WTC11 (cell line): Measurements from ENCODE around the gene PHC1. TPM values are rescaled to one million over a fixed set of nuclear protein-coding genes. Genes with fewer than 3 reads are reported as not detected.

ENCODE experiments used
- ATAC-seq: fragments of 200-7000 bp; cut with Tn5 transposase; 2 replicates; pipeline ENCODE4 v1.10.0; 2021; ENCODE audit warnings: mild to moderate bottlenecking, moderate library complexity
- CTCF ChIA-PET: fragments of 300-600 bp; sonication (Branson Sonifier 250); formaldehyde crosslinking; loops from one replicate; lab custom pipeline; 2021; ENCODE audit warnings: antibody characterized with exemption; lab: Charles Lee
- POLR2A ChIA-PET: fragments of 350-600 bp; sonication (Branson Sonifier 250); formaldehyde crosslinking; loops from one replicate; lab custom pipeline; 2021; ENCODE audit warnings: antibody characterized with exemption; lab: Charles Lee
- DNase-seq: peaks from one replicate; pipeline ENCODE4 v3.0.0; 2021; ENCODE audit warnings: low spot score
- H3K27ac Mint-ChIP-seq: 2 replicates; pipeline ENCODE4 v1.8.0; 2021; ENCODE audit warnings: mixed read lengths
- H3K27me3 Mint-ChIP-seq: 2 replicates; pipeline ENCODE4 v1.8.0; 2021; ENCODE audit warnings: low read depth, mild to moderate bottlenecking, moderate library complexity, mixed read lengths
- H3K36me3 Mint-ChIP-seq: 2 replicates; pipeline ENCODE4 v1.8.0; 2021; ENCODE audit warnings: mixed read lengths
- H3K4me1 Mint-ChIP-seq: 2 replicates; pipeline ENCODE4 v1.8.0; 2022; ENCODE audit warnings: mixed read lengths
- H3K4me3 Mint-ChIP-seq: 2 replicates; pipeline ENCODE4 v1.8.0; 2021; ENCODE audit warnings: mild to moderate bottlenecking, moderate library complexity, mixed read lengths
- H3K9me3 Mint-ChIP-seq: 2 replicates; pipeline ENCODE4 v1.8.0; 2021; ENCODE audit warnings: mixed read lengths
- GABPB1 ChIP-seq: sonication (generic); formaldehyde crosslinking; IDR thresholded peaks from 2 replicates; pipeline ENCODE4 v1.8.1; 2023; ENCODE audit warnings: mild to moderate bottlenecking, missing genetic modification reagents
- KAT7 ChIP-seq: sonication (generic); formaldehyde crosslinking; IDR thresholded peaks from 2 replicates; pipeline ENCODE4 v1.8.1; 2023; ENCODE audit warnings: missing genetic modification reagents, mild to moderate bottlenecking, borderline replicate concordance
- NFYB ChIP-seq: sonication (generic); formaldehyde crosslinking; conservative IDR thresholded peaks from 2 replicates; pipeline ENCODE4 v1.8.0; 2022; ENCODE audit warnings: low read depth, missing genetic modification reagents
- RELA ChIP-seq: sonication (generic); formaldehyde crosslinking; IDR thresholded peaks from 2 replicates; pipeline ENCODE4 v1.8.1; 2022; ENCODE audit warnings: missing genetic modification reagents, mild to moderate bottlenecking, borderline replicate concordance
- SMAD3 ChIP-seq: sonication (generic); formaldehyde crosslinking; IDR thresholded peaks from 2 replicates; pipeline ENCODE4 v1.8.0; 2022; ENCODE audit warnings: missing genetic modification reagents, mild to moderate bottlenecking, borderline replicate concordance
- TCF7 ChIP-seq: sonication (generic); formaldehyde crosslinking; IDR thresholded peaks from 2 replicates; pipeline ENCODE4 v1.8.0; 2022; ENCODE audit warnings: mild to moderate bottlenecking, low read depth, missing genetic modification reagents, moderate library complexity
- TEAD1 ChIP-seq: sonication (generic); formaldehyde crosslinking; IDR thresholded peaks from 2 replicates; pipeline ENCODE4 v1.8.0; 2022; ENCODE audit warnings: mild to moderate bottlenecking, missing genetic modification reagents
- ZNF219 ChIP-seq: sonication (generic); formaldehyde crosslinking; IDR thresholded peaks from 2 replicates; pipeline ENCODE4 v1.8.0; 2023; ENCODE audit warnings: missing genetic modification reagents, mild to moderate bottlenecking, borderline replicate concordance
- total RNA-seq: library from RNA; stranded (reverse); gene quantifications from 3 replicates; pipeline ENCODE4 v1.2.3, GENCODE V29; 2021
- TF ChIP-seq, protein P1 (sequence below): sonication (generic); formaldehyde crosslinking; IDR thresholded peaks from 2 replicates; pipeline ENCODE4 v1.8.0; 2022; ENCODE audit warnings: mild to moderate bottlenecking, missing genetic modification reagents
- TF ChIP-seq, protein P2 (sequence below): sonication (generic); formaldehyde crosslinking; IDR thresholded peaks from 2 replicates; pipeline ENCODE4 v1.8.0; 2022; ENCODE audit warnings: mild to moderate bottlenecking, missing genetic modification reagents
- TF ChIP-seq, protein P3 (sequence below): sonication (generic); formaldehyde crosslinking; conservative IDR thresholded peaks from 2 replicates; pipeline ENCODE4 v1.8.1; 2022; ENCODE audit warnings: mild to moderate bottlenecking, missing genetic modification reagents
- TF ChIP-seq, protein P4 (sequence below): fragments of 200-600 bp; IDR thresholded peaks from 2 replicates; pipeline ENCODE4 v1.8.0; 2022; ENCODE audit warnings: antibody characterized with exemption
- TF ChIP-seq, protein P5 (sequence below): sonication (generic); formaldehyde crosslinking; IDR thresholded peaks from 2 replicates; pipeline ENCODE4 v1.8.1; 2022; ENCODE audit warnings: low read depth, missing genetic modification reagents, borderline replicate concordance
- TF ChIP-seq, protein P6 (sequence below): sonication (generic); formaldehyde crosslinking; IDR thresholded peaks from 2 replicates; pipeline ENCODE4 v1.8.1; 2022; ENCODE audit warnings: mild to moderate bottlenecking, moderate library complexity, missing genetic modification reagents
- TF ChIP-seq, protein P7 (sequence below): sonication (generic); formaldehyde crosslinking; IDR thresholded peaks from 2 replicates; pipeline ENCODE4 v1.8.0; 2022; ENCODE audit warnings: missing genetic modification reagents
- TF ChIP-seq, protein P8 (sequence below): sonication (generic); formaldehyde crosslinking; IDR thresholded peaks from 2 replicates; pipeline ENCODE4 v1.8.0; 2023; ENCODE audit warnings: missing genetic modification reagents

The PHC1 gene
- total RNA-seq, 1 experiment from 2014 or later, result 733 TPM

DNA sequence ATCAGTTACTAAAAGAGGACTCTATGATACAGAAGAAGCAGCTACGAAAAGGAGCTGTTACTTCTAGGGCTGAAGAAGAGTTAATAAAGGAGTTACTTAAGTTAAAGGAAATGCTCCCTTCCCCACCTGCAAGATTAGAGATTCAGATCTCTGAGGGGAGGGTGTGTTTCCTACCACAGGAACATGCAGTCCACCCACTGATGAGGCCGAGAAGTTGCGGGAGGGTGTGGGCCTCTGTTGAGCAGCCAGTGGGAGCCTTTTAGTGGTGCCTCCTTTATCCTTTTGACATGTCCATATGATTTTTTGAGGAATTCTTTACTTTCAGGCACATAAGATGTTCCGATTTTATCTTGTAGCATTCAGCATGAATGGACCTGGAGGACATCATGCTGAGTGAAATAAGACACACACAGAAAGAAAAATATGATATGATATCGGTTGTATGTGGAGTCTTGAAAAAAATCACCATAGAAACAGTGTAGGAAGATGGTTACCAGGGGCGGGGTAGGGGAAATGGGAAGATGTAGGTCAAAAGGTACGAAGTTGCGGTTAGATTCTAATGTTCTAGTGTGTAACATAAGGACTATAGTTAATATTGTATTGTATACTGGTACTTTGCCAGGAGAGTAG is 39.6 kb downstream of the PHC1 start:
- peaks cover 7% of the 10 kb centered on the region for H3K4me1 Mint-ChIP-seq
- ChIA-PET POLR2A (no interaction called here), CTCF (no interaction called here)
- no peak overlapping the region for H3K27ac Mint-ChIP-seq
- H3K9me3 Mint-ChIP-seq, result peaks cover 27% of the 10 kb centered on the region
- TF ChIP-seq TEAD1 (CRISPR knock-in tag), result no peak
- no peak for TF ChIP-seq NFYB (CRISPR knock-in tag)
- TF ChIP-seq TCF7 (CRISPR knock-in tag), result no peak
- TF ChIP-seq ZNF219 (CRISPR knock-in tag), result no peak
- TF ChIP-seq, protein P1, sequence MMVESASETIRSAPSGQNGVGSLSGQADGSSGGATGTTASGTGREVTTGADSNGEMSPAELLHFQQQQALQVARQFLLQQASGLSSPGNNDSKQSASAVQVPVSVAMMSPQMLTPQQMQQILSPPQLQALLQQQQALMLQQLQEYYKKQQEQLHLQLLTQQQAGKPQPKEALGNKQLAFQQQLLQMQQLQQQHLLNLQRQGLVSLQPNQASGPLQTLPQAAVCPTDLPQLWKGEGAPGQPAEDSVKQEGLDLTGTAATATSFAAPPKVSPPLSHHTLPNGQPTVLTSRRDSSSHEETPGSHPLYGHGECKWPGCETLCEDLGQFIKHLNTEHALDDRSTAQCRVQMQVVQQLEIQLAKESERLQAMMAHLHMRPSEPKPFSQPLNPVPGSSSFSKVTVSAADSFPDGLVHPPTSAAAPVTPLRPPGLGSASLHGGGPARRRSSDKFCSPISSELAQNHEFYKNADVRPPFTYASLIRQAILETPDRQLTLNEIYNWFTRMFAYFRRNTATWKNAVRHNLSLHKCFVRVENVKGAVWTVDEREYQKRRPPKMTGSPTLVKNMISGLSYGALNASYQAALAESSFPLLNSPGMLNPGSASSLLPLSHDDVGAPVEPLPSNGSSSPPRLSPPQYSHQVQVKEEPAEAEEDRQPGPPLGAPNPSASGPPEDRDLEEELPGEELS (CRISPR knock-in tag), result no peak
- TF ChIP-seq, protein P2, sequence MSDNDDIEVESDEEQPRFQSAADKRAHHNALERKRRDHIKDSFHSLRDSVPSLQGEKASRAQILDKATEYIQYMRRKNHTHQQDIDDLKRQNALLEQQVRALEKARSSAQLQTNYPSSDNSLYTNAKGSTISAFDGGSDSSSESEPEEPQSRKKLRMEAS, result no peak
- TF ChIP-seq, protein P3, sequence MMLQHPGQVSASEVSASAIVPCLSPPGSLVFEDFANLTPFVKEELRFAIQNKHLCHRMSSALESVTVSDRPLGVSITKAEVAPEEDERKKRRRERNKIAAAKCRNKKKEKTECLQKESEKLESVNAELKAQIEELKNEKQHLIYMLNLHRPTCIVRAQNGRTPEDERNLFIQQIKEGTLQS, result no peak
- TF ChIP-seq, protein P4, sequence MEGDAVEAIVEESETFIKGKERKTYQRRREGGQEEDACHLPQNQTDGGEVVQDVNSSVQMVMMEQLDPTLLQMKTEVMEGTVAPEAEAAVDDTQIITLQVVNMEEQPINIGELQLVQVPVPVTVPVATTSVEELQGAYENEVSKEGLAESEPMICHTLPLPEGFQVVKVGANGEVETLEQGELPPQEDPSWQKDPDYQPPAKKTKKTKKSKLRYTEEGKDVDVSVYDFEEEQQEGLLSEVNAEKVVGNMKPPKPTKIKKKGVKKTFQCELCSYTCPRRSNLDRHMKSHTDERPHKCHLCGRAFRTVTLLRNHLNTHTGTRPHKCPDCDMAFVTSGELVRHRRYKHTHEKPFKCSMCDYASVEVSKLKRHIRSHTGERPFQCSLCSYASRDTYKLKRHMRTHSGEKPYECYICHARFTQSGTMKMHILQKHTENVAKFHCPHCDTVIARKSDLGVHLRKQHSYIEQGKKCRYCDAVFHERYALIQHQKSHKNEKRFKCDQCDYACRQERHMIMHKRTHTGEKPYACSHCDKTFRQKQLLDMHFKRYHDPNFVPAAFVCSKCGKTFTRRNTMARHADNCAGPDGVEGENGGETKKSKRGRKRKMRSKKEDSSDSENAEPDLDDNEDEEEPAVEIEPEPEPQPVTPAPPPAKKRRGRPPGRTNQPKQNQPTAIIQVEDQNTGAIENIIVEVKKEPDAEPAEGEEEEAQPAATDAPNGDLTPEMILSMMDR, result no peak
- TF ChIP-seq GABPB1 (CRISPR knock-in tag), result no peak
- TF ChIP-seq SMAD3 (CRISPR knock-in tag), result no peak
- no peak for TF ChIP-seq RELA
- no peak for TF ChIP-seq KAT7 (CRISPR knock-in tag)
- DNase-seq (no peak), ATAC-seq (no peak)
- no peaks in the 10 kb centered on the region for H3K27me3 Mint-ChIP-seq
- H3K36me3 Mint-ChIP-seq, result peaks cover 54% of the 10 kb centered on the region
- H3K4me3 Mint-ChIP-seq, result no peak overlapping the region

DNA sequence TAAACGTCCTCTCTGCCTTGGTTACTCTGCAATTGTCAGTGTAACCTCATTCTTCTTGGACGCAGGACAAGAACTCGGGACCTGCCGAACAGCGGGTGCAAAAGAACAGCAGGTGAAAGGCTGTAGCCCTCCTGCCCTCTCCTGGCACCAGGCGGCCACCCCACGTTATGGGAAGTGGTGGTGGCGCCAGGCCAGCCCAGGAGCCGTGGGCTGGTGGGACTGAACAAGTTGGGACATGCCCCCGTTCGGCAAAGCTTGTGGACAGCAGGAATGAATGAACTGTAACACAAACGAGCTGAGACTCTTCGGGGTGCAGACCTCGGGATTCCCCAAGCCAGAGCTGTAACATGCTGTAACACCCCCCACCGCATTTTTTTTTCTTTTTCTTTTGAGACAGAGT is 41.8 kb downstream of the PHC1 start:
- Mint-ChIP-seq H3K4me3 (no peak overlapping the region), H3K27ac (no peak overlapping the region), H3K4me1 (peaks cover 10% of the 10 kb centered on the region), H3K27me3 (no peaks in the 10 kb centered on the region), H3K36me3 (peaks cover 54% of the 10 kb centered on the region), H3K9me3 (peaks cover 27% of the 10 kb centered on the region)
- ATAC-seq (no peak), DNase-seq (no peak)
- ChIA-PET CTCF (no interaction called here), POLR2A (no interaction called here)
- TF ChIP-seq, protein P5, sequence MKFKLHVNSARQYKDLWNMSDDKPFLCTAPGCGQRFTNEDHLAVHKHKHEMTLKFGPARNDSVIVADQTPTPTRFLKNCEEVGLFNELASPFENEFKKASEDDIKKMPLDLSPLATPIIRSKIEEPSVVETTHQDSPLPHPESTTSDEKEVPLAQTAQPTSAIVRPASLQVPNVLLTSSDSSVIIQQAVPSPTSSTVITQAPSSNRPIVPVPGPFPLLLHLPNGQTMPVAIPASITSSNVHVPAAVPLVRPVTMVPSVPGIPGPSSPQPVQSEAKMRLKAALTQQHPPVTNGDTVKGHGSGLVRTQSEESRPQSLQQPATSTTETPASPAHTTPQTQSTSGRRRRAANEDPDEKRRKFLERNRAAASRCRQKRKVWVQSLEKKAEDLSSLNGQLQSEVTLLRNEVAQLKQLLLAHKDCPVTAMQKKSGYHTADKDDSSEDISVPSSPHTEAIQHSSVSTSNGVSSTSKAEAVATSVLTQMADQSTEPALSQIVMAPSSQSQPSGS (CRISPR knock-in tag), result no peak
- TF ChIP-seq, protein P4, result no peak
- TF ChIP-seq, protein P6, sequence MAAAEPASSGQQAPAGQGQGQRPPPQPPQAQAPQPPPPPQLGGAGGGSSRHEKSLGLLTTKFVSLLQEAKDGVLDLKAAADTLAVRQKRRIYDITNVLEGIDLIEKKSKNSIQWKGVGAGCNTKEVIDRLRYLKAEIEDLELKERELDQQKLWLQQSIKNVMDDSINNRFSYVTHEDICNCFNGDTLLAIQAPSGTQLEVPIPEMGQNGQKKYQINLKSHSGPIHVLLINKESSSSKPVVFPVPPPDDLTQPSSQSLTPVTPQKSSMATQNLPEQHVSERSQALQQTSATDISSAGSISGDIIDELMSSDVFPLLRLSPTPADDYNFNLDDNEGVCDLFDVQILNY, result no peak
- TF ChIP-seq, protein P7, sequence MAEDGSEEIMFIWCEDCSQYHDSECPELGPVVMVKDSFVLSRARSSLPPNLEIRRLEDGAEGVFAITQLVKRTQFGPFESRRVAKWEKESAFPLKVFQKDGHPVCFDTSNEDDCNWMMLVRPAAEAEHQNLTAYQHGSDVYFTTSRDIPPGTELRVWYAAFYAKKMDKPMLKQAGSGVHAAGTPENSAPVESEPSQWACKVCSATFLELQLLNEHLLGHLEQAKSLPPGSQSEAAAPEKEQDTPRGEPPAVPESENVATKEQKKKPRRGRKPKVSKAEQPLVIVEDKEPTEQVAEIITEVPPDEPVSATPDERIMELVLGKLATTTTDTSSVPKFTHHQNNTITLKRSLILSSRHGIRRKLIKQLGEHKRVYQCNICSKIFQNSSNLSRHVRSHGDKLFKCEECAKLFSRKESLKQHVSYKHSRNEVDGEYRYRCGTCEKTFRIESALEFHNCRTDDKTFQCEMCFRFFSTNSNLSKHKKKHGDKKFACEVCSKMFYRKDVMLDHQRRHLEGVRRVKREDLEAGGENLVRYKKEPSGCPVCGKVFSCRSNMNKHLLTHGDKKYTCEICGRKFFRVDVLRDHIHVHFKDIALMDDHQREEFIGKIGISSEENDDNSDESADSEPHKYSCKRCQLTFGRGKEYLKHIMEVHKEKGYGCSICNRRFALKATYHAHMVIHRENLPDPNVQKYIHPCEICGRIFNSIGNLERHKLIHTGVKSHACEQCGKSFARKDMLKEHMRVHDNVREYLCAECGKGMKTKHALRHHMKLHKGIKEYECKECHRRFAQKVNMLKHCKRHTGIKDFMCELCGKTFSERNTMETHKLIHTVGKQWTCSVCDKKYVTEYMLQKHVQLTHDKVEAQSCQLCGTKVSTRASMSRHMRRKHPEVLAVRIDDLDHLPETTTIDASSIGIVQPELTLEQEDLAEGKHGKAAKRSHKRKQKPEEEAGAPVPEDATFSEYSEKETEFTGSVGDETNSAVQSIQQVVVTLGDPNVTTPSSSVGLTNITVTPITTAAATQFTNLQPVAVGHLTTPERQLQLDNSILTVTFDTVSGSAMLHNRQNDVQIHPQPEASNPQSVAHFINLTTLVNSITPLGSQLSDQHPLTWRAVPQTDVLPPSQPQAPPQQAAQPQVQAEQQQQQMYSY (CRISPR knock-in tag), result no peak
- TF ChIP-seq, protein P3, result no peak
- TF ChIP-seq, protein P8, sequence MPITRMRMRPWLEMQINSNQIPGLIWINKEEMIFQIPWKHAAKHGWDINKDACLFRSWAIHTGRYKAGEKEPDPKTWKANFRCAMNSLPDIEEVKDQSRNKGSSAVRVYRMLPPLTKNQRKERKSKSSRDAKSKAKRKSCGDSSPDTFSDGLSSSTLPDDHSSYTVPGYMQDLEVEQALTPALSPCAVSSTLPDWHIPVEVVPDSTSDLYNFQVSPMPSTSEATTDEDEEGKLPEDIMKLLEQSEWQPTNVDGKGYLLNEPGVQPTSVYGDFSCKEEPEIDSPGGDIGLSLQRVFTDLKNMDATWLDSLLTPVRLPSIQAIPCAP (CRISPR knock-in tag), result no peak
- TF ChIP-seq, protein P1 (CRISPR knock-in tag), result no peak
